HCT116 (cell line): Measurements from ENCODE around the gene COL2A1.

Source experiments
- CBX3 ChIP-seq: IDR thresholded peaks from 2 replicates; pipeline ENCODE4 v1.6.1; 2012; ENCODE audit warnings: low read depth
- EGR1 ChIP-seq: IDR thresholded peaks from 2 replicates; pipeline ENCODE4 v1.6.1; 2012; ENCODE audit warnings: low read depth
- EZH2 ChIP-seq: fragments of 200-600 bp; sonication (generic); IDR thresholded peaks from 2 replicates; pipeline ENCODE4 v1.6.1; 2017; ENCODE audit warnings: antibody characterized with exemption, mixed run types
- JUND ChIP-seq: IDR thresholded peaks from 2 replicates; pipeline ENCODE4 v1.6.1; 2012
- POLR2A ChIP-seq: IDR thresholded peaks from 2 replicates; pipeline ENCODE4 v1.7.0; 2011; ENCODE audit warnings: borderline replicate concordance; ENCODE audit not compliant: insufficient read depth, insufficient read length; ENCODE audit errors: extremely low read depth
- POLR2AphosphoS5 ChIP-seq: IDR thresholded peaks from 2 replicates; pipeline ENCODE4 v1.6.1; 2011; ENCODE audit warnings: mild to moderate bottlenecking, low read depth, low read length, moderate library complexity
- RAD21 ChIP-seq: IDR thresholded peaks from 2 replicates; pipeline ENCODE4 v1.6.1; 2012; ENCODE audit warnings: low read depth, mild to moderate bottlenecking
- REST ChIP-seq: IDR thresholded peaks from 2 replicates; pipeline ENCODE4 v1.6.1; 2012; ENCODE audit warnings: low read depth
- SIN3A ChIP-seq: IDR thresholded peaks from 2 replicates; pipeline ENCODE4 v1.6.1; 2012; ENCODE audit warnings: low read depth
- SP1 ChIP-seq: IDR thresholded peaks from 2 replicates; pipeline ENCODE4 v1.6.1; 2012; ENCODE audit warnings: low read depth
- YY1 ChIP-seq: IDR thresholded peaks from 2 replicates; pipeline ENCODE4 v1.6.1; 2011; ENCODE audit warnings: low read length, low read depth, moderate library complexity, mild to moderate bottlenecking; ENCODE audit not compliant: insufficient replicate concordance; ENCODE audit errors: extremely low read depth
- TF ChIP-seq, protein P1 (sequence below), 3 experiments: fragments of 200-600 bp in 1 of 3; sonication (generic) in 1 of 3; IDR thresholded peaks in 2 of 3; conservative IDR thresholded peaks in 1 of 3; 2 replicates each; pipeline ENCODE4 v1.5.1; 2012 to 2017; ENCODE audit warnings: low read depth in 2 of 3, low read length in 2 of 3, antibody characterized with exemption in 1 of 3, borderline replicate concordance in 1 of 3, control low read depth in 1 of 3, mild to moderate bottlenecking in 1 of 3, mixed read lengths in 1 of 3, mixed run types in 1 of 3, moderate library complexity in 1 of 3; ENCODE audit not compliant: insufficient read depth in 1 of 3
- TF ChIP-seq, protein P2 (sequence below): IDR thresholded peaks from 2 replicates; pipeline ENCODE4 v1.6.1; 2012

DNA sequence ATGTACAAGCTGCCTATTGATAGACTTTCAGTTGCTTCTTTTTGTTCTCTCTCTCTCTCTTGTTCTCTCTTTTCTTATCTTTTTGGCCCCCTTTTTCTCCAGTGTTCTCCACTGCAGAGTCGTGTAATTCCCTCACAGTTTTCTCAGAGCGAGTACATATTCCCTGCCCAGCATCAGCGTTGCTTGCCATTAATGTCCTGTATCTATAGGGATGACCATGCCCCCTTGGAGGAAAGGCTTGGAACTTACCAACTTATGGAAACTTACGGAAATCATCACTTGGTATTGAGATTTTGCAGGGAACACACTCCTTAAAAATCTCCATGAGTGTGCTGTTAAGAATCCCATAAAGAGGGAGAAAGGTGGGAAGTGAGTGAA is 14.3 kb upstream of the COL2A1 start:
- TF ChIP-seq, protein P1, sequence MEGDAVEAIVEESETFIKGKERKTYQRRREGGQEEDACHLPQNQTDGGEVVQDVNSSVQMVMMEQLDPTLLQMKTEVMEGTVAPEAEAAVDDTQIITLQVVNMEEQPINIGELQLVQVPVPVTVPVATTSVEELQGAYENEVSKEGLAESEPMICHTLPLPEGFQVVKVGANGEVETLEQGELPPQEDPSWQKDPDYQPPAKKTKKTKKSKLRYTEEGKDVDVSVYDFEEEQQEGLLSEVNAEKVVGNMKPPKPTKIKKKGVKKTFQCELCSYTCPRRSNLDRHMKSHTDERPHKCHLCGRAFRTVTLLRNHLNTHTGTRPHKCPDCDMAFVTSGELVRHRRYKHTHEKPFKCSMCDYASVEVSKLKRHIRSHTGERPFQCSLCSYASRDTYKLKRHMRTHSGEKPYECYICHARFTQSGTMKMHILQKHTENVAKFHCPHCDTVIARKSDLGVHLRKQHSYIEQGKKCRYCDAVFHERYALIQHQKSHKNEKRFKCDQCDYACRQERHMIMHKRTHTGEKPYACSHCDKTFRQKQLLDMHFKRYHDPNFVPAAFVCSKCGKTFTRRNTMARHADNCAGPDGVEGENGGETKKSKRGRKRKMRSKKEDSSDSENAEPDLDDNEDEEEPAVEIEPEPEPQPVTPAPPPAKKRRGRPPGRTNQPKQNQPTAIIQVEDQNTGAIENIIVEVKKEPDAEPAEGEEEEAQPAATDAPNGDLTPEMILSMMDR (IDR thresholded peaks at IDR 0.05 in 2 of 3, conservative IDR thresholded peaks at IDR 0.05 in 1 of 3; ENCODE audit: borderline replicate concordance in 1 of 3, insufficient read depth in 1 of 3, low read depth in 2 of 3, low read length in 2 of 3): no peak
- TF ChIP-seq POLR2A: no peak
- TF ChIP-seq, protein P2, sequence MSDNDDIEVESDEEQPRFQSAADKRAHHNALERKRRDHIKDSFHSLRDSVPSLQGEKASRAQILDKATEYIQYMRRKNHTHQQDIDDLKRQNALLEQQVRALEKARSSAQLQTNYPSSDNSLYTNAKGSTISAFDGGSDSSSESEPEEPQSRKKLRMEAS: no peak
- no peak for TF ChIP-seq EGR1
- no peak for TF ChIP-seq EZH2
- no peak for TF ChIP-seq YY1
- TF ChIP-seq JUND: no peak
- no peak for TF ChIP-seq RAD21
- TF ChIP-seq POLR2AphosphoS5: no peak
- TF ChIP-seq SP1: no peak
- TF ChIP-seq CBX3: no peak
- TF ChIP-seq REST: no peak
- no peak for TF ChIP-seq SIN3A
